Coronary artery (tissue), 2 donors: ENCODE data around the gene SLC16A9.
"Not testable (repeated sequence)": the region's sequence is repeated elsewhere in the genome, so short reads cannot be mapped to it uniquely, and the experiment has no call there.

ENCODE experiments used
- DNase-seq: peaks from one replicate; pipeline ENCODE4 v3.0.0-alpha.2; 2017; ENCODE audit warnings: low spot score
- H3K27ac ChIP-seq, 2 donors: fragments of 200-600 bp; sonication (generic); one replicate each; pipeline ENCODE4 v1.5.1; 2016 to 2019
- H3K4me3 ChIP-seq: fragments of 200-600 bp; sonication (generic); 2 replicates; pipeline ENCODE4 v1.5.1; 2016; ENCODE audit warnings: mild to moderate bottlenecking, moderate library complexity
- TF ChIP-seq, protein P1 (sequence below): fragments of 200-600 bp; sonication (generic); IDR thresholded peaks from one replicate; pipeline ENCODE4 v1.5.1; 2019; ENCODE audit warnings: antibody characterized with exemption

Gene SLC16A9

DNA sequence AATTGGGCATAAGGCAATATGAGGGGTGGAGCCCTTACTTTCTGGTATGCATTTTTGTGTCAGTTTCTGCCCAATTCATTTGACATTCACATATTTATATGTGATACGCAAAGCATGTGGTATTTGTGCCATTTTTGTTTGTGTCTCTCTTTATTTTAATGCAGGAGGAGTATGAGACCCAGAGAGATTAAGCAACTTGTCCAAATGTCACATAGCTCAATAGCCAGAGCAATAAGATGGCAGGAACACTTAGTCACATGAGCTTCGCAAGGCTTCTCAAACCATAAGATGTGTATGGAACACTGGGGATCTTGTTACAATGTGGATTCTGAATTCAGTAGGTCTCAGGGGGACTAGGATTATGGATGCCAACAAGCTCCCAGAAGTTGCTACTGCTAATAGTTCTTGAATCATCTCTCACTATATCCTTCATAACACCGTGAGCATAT lies 24.4 kb upstream of the SLC16A9 start:
- H3K4me3 ChIP-seq, result no peak overlapping the region
- TF ChIP-seq, protein P1, sequence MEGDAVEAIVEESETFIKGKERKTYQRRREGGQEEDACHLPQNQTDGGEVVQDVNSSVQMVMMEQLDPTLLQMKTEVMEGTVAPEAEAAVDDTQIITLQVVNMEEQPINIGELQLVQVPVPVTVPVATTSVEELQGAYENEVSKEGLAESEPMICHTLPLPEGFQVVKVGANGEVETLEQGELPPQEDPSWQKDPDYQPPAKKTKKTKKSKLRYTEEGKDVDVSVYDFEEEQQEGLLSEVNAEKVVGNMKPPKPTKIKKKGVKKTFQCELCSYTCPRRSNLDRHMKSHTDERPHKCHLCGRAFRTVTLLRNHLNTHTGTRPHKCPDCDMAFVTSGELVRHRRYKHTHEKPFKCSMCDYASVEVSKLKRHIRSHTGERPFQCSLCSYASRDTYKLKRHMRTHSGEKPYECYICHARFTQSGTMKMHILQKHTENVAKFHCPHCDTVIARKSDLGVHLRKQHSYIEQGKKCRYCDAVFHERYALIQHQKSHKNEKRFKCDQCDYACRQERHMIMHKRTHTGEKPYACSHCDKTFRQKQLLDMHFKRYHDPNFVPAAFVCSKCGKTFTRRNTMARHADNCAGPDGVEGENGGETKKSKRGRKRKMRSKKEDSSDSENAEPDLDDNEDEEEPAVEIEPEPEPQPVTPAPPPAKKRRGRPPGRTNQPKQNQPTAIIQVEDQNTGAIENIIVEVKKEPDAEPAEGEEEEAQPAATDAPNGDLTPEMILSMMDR, result no peak
- no peak overlapping the region for H3K27ac ChIP-seq
- no peak for DNase-seq

DNA sequence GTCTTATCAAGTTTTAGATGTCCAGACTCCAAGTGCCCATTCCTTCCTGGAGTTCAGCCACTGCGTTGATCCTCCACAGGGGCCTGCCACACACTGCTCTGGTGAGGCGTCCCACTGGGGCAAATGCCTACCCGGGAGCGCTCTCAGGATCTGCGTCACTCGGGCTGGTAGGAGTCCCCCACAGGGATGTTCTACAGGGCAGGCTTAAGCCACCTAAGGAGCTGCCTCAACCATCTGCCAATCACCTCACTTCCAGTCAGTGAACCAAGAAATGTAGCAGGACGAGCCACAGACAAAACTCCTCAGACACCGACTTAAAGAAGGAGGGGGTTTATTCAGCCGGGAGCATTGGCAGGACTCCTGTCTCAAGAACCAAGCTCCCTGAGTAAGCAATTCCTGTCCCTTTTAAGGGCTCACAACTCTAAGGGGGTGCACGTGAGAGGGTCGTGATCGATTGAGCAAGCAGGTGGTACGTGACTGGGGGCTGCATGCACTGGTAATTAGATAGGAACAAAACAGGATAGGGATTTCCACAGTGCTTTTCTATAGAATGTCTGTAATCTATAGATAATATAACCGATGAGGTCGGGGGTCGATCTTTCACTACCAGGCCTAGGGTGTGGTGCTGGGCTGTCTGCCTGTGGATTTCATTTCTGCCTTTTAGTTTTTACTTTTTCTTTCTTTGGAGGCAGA lies 23.8 kb upstream of the SLC16A9 start:
- not testable (repeated sequence) for H3K4me3 ChIP-seq, H3K27ac ChIP-seq, DNase-seq

DNA sequence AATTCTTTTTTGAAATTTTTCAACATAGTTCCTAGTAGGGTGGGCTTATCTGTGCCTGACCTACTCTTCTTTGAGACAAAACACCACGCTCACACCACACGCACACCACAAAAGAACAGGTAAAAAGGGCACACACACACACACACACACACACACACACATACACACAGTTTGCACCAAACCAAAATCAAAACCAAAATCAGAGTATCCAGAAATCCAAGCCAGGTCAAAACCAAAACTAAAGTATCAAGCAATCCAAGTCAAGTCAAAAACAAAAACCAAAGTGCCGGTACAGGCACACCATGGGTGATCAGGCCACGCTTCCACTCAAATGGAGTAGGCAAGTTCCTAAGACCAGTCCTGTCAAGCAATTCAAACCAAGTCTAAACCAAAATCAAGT lies 23.2 kb upstream of the SLC16A9 start:
- DNase-seq, H3K27ac ChIP-seq, H3K4me3 ChIP-seq: not testable (repeated sequence)

DNA sequence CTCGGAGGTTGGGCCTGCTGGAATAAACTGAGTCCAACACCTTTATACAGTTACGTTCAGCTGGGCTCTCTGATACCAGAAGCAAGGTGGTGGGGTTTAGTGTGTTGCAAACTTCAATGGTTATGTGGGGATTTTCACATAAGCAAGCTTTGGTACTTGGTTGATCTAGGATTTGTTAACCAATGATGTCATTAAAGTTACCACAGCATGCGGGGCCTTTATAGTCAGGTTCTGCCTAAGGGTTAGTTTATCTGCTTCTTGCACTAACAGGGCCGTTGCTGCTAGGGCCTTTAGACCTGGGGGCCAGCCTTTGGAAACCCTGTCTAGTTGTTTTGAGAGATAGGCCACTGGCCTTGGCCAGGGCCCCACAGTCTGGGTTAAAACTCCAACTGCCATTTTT lies 19.5 kb upstream of the SLC16A9 start:
- H3K27ac ChIP-seq, H3K4me3 ChIP-seq, DNase-seq: not testable (repeated sequence)

DNA sequence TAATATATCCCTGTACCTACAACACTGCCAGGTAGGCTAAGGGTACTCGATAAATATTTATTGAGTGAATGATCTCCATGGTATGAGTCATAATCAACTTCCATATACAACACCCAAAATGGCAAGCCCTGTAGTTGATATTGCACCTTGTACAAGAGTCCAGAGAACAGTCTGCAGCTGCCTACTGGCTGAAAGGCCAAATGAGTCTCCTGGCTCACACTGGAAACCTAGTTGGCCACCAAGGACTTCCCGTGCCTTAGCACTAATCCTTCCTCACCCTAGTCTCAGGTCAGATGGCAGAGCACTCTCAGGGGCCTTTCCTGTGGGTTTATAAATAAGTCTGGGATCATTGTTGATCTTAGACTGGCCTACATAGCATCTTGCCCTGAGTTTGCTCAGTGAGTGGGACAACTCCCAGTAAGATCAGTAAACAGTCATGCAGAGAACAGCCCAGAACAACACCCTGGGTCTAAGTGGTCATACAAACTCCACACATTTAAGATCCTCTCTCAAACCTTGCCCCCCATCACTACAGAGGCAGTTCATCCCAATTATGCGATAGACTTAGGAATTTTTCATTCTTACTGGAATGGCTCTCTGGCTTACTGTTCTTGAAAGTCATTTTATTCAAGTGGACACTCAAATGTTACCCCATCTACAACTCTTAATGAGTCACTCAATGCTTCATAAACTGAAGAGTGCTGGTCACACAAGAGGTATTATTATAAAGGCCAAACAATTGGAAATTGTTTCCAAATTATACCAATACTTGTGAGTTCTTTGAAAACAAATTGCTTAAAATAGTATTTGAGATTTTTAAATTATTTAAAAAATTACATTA lies 14.7 kb upstream of the SLC16A9 start:
- no peak for DNase-seq
- Histone ChIP-seq H3K27ac (no peak overlapping the region), H3K4me3 (no peak overlapping the region)
- TF ChIP-seq, protein P1, result no peak

DNA sequence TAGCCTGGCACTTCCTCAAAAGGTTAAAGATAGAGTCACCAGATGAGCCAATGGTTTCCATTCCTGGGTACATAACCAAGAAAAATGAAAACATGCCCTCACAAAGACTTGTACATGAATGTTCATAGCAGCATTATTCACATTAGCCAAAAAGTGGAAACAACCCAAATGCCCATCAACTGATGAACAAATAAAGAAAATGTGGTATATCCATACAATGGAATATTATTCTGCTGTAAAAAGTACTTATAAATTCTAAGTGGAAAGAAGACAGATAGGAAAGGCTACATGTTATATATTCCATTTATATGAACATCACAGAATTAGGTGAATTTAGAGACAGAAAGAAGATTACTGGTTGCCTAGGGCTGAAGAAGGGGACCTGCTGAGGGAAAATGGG lies 10.7 kb upstream of the SLC16A9 start:
- TF ChIP-seq, protein P1, result no peak
- no peak overlapping the region for H3K27ac ChIP-seq
- DNase-seq, result no peak
- H3K4me3 ChIP-seq, result no peak overlapping the region

DNA sequence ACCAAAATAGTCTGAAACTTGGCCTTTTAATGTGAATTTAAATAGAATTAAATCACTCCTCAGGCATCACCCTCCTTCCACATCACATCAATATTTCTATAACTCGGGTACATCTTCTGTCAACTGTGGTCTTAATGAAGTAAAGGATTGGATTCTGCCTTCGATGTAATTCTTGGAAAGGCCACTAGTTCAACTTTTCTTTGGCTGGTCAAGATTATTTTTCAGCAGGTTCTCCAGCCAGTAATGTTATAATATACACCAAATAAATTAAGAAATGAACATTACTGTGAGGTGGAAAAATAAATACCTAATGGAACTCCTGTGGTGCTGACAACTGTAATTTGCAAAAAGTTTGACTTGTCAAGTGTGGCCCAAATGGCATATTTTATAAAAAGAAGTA lies 9.7 kb upstream of the SLC16A9 start:
- H3K4me3 ChIP-seq, result no peak overlapping the region
- TF ChIP-seq, protein P1, result no peak
- no peak for DNase-seq
- H3K27ac ChIP-seq, result no peak overlapping the region

DNA sequence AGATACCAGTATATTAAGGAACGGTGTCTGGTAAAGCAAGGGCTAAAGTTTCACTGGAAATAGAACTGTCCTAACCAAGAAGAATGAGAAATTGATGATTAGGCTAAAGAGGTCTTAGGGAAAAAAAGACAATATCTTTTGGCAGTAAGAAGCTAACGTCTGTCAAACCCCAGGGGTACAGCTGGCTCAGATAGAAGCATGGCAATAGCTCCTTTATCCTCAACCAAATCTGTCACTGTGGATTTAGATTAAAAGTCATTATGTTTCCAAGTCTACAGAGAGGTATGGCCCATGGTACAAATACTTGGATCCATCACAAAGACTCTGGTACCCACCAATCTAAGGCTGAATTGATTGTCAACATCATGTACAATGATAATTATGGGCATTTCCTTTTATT lies 8.6 kb upstream of the SLC16A9 start:
- no peak for DNase-seq
- Histone ChIP-seq H3K4me3 (no peak overlapping the region), H3K27ac (no peak overlapping the region)
- TF ChIP-seq, protein P1, result no peak
